ENCODE results near the gene SELENOH.

Gene SELENOH

DNA sequence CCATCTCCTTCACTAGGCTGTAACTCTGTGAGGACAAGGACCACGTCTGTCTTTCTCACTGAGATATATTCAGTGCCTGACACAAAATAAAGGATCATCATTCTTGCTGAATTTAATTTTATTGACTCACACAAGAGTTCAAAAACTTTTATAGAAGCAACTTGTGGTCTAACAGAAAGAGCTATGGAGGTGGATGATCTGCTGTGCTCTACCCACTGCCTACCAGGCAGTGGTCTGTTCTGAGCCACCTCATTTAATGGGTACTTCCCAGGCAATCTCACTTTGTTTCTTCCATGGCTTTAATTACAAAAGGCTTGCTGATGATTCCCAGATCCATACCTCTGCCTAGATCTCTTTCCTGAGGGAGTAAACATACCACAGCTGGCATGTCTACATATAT lies 5.6 kb downstream of the SELENOH start:
- no peak for DNase-seq (ENCODE audit: low spot score)

DNA sequence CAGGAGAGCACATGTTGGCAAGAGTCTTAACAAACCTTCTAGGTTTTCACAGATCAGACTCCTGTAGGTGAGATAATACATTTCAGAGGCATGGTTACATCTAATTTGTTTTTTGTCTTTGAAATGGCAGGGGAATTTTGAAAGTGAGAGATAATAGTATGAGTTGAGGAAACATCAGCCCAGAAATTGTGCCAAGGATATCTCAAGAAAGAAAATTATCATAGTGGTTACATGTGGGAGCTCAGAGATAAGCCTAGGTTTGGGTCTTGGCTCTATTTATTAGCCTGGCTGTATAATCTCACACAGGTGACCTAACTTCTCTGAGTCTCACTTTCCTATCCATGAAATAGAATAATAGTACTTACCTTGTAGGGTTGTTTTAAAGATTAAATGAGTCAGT lies 9.9 kb downstream of the SELENOH start:
- no peak for DNase-seq (ENCODE audit: low spot score)

DNA sequence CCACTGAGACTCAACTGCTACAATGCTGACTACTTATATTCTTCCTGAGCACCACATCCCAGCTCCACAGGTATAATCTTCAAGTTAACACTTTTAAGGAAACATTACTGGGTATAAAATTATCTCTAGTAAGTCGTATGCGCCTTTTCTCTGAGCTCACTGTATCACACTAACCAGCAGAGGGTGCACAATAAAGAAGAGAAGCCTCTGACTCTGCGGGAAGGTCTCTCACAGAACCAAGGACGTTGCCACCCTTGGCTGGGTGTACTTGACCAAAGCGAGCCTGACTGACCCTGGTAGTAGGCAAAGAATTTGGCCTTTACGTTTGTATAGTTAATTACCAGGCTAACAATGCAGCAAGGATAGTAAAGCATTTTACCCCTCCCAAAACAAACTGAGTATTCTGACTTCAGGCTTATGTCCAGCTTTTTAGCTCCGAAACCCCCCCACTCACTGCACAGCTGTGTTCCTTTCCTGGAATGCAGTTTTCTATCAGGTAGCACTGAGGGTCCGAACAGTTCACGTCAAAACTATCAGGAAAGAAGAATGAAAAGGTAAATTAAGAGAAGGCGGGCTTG lies 10.5 kb downstream of the SELENOH start, which contains the start of gene BTBD18:
BTBD18 (minus strand) TSS at position 144 of the 578 bp plus-strand sequence. CDS start 631 bp downstream, outside the sequence.
- DNase-seq (ENCODE audit: low spot score), result peak; percentile 90

DNA sequence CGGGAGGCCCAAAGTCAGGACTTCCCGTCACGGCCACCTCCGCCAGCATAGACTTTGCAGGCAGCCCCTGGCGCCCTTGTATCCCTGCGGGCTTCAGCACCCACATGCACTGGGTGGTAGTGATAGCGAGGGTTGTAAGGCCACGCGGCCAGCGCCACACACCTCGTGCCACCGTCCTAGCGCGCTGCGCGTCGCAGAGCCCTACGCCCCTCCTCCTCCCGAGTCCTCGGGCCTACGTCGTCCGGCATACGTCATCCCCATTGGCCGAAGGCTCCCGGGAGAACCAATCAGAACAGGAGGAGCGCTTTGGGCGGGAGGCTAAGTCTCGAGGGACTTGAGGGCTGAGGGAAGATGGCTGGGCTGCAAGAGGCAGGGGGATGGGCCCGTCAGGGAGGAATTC lies 11.7 kb downstream of the SELENOH start:
- DNase-seq (ENCODE audit: low spot score), result no peak

DNA sequence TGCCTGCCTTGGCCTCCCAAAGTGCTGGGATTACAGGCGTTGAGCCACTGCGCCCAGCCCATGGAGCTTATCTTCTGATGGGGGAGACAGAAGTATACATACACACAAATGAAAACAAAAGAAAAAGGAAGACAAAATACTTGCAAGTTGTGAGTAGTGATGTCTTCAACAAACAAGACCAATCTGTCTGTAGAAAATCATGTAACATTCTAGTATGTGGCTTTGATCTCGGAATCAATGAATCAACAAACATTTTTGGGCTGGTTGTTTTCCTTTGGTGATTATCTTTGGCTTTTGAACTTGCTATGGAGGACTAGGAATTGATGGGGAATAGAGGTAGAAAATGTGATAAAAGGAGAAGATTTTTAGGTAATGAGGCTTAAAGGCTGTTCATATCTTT lies 16.9 kb downstream of the SELENOH start:
- DNase-seq (ENCODE audit: low spot score), result no peak

DNA sequence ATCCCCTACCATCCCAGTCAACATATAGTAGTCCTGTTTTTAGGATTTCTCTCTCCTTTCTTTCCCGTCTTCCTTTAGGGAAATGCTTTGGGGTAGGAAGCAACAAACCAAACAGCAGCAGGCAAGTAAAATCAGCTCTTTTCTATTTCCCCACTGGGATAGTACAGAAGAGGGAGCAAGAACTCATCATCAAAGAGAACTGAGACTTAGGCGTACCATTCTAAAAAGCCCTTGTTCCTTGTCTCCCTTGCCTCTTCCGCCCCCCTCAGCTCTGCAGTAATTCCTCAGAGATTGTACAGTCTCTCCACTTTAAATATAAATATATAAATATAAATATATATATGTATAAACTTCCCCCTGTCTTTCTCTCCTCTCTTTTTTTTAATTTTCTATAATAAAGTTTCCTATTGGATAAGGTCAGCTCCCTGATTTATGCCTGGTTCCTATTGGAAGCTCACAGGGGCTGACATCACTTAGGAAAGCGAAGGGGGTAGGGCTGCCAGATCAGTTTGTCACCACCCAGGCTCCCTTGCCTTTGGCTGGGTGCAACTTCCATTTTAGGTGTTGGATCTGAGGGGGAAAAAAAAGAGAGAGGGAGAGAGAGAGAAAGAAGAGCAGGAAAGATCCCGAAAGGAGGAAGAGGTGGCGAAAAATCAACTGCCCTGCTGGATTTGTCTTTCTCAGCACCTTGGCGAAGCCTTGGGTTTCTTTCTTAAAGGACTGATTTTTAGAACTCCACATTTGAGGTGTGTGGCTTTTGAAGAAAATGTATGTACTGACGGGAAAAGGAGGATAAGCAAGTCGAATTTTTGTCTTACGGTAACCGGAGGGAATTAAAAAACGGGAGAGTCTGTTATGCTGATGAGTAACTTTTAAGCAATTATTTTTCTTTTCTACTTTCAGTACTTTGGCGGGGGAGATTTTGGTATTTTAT lies 20.3 kb downstream of the SELENOH start, which contains the start of gene CTNND1:
CTNND1 (plus strand) TSS at position 502 of the 934 bp plus-strand sequence. CDS start 29,677 bp downstream, outside the sequence.
- DNase-seq (ENCODE audit: low spot score), result peak; percentile 100

DNA sequence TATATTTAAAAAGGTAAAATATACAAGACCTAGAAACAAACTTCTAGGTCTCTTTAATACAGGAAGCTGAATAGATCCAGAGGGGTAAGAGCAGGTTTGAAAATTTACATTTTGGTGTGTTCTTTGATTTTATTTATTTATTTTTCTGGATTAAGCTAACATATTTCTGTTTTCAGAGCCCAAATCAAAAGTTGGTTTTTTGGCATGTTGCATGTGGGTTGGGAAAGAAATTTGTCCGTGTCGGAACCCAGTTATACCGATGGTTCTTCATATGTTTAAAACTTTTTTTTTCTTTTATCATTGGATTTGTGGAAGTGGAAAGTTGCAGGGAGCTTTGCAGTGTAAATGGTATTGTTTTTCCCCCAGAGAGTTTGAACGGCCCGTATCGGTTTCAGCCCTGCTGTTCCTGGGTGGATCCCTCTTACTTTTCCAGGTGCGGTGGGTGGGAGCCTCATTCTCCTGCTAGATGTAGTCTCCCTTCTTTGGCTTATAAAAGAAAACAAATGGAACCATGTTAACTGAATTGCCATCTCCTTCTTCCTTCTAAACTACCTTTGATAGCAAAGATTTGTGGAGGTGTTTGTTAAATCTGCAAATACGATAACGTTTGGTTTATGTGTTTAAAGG lies 21.1 kb downstream of the SELENOH start:
- peak; percentile 67 for DNase-seq (ENCODE audit: low spot score)

DNA sequence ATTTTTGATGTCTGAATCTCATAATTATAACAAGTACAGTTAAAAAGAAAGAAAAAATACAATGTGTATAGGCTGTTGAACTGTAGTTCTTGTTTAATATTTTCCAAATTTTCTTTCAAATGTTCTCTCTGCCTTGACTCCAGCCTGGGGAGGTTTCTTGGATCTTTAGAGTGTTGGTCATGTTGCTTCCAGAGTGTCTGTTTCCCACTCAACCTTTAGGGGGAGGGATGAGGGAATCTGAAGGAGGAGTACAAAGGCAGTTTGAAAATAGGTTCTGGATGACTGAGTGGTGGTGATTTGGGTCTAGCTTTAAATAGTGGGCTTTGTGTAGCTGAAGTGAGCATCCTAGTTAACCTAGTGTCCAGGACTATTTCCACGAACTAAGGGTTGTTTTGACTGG lies 22.3 kb downstream of the SELENOH start:
- DNase-seq (ENCODE audit: low spot score), result peak; percentile 63

DNA sequence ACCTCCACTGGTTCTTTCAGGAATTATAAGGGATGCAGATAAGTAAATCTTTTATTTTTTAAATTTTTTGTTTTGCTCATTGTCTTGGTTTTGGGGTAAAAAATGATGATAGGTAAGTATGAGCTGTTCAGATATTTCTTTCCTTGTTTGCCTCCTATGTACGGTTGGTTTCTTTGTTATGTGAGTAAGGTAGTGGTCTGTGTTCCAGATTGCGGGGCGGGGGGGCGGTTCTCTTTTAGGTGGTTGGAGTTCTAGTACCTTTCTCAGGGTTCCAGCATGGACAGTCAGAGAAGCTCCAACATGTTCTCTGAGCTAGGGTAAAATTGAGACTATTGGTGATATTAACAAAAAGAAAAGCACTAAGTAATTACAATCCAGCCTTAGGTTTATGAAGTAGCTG lies 22.7 kb downstream of the SELENOH start:
- no peak for DNase-seq (ENCODE audit: low spot score)

DNA sequence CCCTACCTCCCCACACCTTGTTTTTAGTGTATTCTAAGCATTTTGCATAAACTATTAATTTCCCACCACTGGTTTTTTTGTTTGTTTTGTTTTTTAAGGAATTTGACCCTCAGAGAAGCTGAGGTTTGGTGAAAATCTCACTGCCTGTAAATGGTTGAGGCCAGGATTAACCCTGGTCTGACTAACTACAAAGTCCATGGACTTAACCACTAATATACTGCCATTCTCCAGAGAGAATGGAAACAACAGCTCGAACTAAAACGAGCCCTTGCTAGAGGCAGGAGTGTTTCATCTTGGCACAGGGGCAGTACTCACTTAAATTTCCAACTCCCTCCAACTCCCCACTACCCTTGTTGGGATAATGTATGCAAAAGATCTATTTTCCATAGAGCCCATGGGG lies 23.3 kb downstream of the SELENOH start:
- DNase-seq (ENCODE audit: low spot score), result no peak

DNA sequence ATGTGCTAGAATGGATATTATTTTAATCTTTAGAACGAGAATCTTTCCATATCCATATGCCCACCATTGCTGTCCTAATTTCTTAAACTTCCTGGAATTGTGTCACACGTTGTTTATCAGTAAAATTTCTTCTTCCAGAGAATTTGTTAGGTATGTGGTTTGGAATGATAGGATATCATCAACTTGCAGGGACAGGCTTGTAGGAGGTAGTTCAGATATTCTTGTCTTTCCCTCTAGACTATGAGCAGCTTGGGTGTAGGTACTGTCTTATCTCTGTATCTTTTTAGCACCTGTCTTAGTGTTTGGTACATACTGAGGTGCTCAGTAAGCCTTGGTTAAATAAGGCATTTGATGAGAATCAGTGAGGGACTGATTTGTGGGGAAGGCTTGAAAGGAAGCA lies 23.7 kb downstream of the SELENOH start:
- DNase-seq (ENCODE audit: low spot score), result no peak

DNA sequence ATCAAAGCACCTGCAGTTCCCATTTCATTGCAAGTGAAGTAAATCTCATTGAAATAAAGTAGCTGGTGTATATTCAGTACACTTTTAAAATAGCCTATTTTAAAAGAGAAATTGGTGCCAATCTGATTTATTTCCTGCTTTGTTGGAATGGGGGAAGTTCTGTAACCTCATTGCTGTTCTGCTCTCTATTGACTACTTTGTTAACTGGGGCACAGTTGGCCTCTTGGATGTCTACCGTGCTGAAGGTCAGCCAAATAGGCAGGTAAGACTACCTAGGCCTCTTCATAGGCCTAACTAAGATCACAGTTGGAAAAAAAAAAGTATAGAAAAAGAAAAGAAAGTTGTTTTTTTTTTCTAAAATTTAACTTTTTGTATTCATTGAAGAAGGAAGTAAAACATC lies 29.5 kb downstream of the SELENOH start:
- DNase-seq (ENCODE audit: low spot score), result no peak

DNA sequence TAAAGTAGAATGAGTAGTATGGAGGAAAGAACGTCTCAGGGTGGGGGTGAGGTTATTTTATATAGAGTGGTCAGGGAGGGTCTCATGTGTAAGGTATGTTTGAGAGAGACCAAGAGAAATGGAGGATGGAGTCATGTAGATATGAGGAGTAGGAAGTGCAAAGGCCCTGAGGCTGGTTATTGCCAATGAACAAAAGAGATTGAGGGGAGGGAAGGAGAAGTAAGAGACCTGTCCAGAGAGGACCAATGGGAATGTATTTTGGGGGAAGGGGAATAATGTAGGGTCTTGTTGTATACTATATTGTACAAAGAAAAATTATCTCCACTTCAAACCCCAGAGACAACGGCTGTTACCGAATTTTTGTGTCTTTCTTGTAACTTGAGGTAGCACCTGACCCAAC lies 30.1 kb downstream of the SELENOH start:
- DNase-seq (ENCODE audit: low spot score), result no peak

DNA sequence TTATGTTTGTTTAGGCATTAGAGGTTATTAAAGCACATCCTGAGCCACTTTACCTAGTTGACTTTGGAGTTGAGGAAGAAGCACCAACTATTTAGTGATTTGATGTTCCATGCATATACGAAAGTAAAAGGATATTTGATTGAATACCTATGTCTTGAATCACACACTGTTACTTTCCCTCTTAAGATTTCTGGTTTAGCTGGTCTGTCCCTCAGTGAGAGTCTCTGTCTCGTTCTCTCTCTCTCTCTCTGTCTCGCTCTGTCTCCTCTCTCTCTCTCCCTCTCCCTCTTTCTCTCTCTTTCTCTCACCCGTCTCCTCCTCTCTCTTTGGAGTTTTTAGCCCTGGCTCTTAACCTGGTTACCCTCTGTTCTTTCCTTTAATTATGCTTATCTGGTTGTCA lies 31.3 kb downstream of the SELENOH start:
- DNase-seq (ENCODE audit: low spot score), result no peak

DNA sequence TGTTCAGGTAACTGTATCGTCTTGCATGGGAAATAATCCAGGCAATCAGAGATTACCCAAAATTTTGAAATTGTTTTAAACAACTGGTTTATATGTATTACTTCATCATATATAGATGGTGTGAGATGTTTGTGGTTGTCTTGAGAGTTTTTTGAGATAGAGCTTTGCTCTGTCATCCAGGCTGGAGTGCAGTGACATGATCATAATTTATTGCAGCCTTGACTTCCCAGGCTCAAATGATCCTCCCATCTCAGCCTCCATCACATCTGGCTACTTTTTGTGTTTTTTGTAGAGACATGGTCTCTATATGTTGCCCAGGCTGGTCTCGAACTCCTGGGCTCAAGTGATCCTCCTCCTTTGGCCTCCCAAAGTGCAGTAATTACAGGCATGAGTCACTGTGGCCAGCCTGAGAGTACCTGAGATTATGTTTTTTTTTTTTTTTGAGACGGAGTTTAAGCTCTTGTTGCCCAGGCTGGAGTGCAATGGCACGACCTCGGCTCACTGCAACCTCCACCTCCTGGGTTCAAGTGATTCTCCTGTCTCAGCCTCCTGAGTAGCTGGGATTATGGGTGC lies 31.8 kb downstream of the SELENOH start:
- DNase-seq (ENCODE audit: low spot score), result no peak

DNA sequence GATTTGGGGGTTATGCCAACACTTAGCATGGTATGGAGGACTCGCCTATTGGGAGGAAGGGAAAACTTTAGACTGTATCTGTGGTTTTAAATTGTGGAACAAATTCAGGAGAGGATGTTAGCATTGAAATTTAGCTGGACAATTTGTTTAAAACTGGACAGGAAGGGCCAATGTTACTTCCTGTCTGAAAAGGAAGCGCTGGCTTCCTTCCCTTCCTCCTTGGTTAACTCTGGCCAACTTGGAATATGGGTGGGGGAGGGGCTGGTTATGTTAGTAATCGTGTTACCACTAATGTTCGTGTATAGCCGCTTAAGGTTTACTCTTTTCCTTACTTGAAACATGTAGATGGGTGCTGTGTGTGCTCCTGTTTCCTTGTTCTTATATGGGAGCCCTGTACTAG lies 34.2 kb downstream of the SELENOH start:
- DNase-seq (ENCODE audit: low spot score), result no peak

DNA sequence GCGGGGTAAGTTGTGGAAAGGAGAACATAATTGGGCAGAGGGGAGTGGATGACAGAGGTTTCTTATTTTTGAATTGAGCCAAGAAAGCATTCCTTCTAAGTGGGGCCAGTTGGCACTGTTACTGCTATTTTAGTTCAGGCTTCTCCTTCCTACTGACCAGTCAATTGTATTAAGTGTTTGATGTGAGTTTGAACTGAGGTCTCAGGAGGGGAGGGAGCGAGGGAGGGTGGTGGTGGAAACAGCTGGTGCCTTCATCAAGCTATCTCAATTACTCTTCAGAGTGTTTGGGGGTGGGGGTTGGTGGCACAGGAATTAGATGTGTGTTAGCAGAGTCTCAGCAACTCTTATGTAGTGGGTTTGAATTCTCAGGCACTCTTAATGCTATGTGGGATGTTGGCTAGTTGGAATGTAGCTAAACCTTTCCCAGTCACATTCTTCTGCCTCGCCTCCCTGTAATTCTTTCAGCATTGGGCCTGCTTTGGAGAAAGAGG lies 34.8 kb downstream of the SELENOH start:
- DNase-seq (ENCODE audit: low spot score), result no peak

DNA sequence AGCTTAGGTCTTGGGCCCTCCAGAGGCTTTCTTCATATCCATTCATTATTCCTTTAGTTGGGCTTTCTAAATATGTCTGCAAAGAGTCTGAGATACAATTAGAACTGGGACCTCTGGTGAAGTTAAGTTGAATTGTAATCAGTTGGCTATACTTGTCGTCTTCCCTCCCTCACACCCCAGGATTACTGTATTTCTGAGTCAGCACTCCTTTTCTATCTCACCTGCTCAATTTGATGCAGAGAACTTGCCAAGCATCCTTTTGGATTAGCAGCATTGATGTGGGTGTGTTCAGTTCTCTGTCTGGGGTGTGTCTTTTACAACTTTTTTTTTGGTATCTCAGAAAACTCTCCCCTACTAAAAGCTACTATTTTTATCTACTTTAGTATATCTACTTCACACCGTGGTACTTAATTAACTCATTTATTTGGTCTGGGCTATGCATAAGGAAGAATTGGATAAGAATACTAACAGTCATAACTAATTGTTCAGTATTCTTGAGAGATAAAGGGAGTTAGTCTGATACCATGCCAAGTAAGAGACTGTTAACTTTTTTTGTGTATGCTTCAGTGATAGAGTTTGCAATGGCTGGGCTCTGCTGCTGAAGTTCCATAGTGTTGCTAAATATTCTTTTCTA lies 35.4 kb downstream of the SELENOH start:
- DNase-seq (ENCODE audit: low spot score), result no peak

DNA sequence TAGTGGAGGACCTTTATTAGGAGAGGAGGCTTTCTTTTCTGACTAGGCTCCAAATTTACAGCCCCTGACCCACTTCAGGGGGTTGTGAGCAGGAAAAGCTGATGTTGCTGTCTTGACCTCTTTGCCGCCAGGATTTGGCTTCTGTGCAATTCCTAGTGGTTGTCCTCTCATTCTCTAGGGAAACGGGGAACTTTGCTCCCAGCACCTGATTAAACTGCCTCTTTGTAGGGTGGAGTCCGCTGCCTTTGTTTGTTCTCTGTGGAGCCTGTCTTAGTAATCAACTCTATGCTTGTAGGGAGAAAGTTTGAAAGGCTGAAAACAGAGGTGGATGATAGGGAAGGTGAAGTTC lies 36.7 kb downstream of the SELENOH start:
- peak; percentile 88 for DNase-seq (ENCODE audit: low spot score)

DNA sequence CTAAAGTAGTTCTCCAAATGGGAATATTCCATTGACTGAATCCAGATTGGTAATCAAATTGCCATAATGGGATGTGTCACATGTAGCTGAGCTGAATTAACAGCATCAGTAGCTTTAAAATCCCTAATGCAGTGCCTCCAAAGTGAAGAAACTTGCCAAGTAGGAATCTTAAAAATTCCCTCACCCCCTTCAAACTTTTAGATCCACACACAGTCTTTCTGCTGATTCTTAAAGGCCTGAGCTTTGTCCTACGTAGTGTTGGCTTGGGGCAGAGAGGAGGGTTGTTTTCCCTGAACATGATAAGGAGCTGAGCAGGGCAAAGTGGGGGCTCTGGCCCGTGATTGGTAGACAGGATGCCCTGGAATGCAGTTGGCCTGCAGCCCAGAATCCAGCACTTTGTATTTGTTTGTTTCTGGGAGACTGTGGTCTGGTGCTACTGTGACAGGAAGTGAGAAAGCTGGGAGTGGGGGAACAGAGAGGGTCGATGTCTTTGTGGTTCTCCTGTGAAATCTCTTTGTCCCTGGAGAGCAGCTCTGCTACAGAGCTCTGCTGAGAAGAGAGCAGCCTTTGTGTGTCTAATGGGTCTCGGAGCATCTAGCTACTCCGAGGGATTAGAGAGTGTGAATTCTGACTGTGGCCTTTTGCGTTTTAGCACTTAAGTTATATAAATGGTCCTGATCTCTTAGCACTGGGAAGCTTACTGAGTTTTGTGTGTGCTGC lies 37.2 kb downstream of the SELENOH start:
- DNase-seq (ENCODE audit: low spot score), result peak; percentile 92

DNA sequence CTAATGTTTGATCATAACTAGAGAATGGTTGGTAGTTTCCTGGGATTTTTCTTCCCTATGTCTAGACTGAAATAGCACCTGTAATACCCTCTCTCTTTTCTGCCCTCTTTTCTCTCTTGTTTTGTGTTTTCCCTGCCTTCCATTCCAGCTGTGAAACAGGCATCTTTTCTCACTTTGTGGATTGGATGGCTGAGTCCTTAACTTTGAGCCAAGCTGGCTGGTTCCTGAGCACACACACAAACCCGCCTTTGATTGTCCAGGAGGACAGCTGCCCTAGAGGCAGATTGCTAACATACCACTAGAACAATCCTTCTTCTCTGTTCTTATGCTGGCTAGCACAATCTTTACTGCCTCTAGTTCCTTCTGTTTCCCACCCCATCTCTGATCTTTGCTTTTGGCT lies 38.0 kb downstream of the SELENOH start:
- no peak for DNase-seq (ENCODE audit: low spot score)

Data from HuH-7.5 (cell line).